ENCODE measurements around the gene OPRD1. TPM values are rescaled to one million over a fixed set of nuclear protein-coding genes. Genes with fewer than 3 reads are reported as not detected.
"Not testable (repeated sequence)": the region's sequence is repeated elsewhere in the genome, so short reads cannot be mapped to it uniquely, and the experiment has no call there.

The OPRD1 gene
- total RNA-seq, 1 experiment from 2014 or later = 0.23 TPM

DNA sequence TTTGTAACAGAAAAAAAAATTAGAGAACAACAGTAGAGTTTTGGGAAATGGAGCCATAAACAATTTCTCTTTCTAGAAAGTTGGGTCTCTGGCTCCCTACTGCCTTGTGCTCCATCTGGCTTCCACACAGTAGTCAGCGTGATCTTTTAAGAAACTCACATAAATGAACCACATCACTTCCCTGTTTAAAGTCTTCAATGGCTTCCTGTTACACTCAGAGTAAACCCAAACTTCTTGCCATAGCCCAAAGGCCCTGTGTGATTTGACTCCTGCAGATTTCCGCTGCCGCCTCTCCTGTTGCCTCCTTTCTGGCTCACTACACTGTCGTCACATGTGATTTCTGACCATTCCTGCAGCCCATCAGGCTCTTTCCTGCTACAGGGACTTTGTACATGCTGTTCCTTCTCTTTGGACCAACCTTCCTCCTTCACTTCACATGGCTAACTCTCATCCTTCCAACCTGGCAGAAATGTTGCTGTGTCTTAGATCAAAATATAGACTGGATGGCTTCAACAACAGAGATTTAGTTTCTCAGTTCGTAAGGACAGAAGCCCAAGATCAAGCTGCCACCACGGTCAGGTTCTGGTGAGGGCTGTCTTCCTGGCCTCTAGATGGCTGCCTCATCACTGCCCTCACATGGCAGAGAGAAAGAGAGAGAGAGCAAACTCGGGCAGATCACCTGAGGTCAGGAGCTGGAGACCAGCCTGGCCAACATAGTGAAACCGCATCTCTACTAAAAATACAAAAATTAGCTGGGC lies 34.0 kb downstream of the OPRD1 start:
- DNase-seq (ENCODE audit: low read depth) = no peak

DNA sequence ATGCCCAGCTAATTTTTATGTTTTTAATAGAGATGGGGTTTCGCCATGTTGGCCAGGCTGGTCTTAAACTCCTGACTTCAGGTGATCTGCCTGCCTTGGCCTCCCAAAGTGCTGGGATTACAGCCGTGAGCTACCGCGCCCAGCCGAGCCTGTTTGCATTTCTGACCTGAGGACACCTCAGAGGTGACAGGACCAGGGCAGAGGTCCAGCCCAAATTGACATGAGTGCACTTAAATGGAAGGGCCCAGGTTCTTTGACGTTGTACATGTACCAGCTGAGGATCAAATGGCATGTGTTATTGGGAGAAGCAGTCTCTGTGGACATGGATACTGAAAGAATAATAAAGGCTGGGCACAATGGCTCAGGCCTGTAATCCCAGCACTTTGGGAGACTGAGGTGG lies 35.2 kb downstream of the OPRD1 start:
- not testable (repeated sequence) for DNase-seq (ENCODE audit: low read depth)

DNA sequence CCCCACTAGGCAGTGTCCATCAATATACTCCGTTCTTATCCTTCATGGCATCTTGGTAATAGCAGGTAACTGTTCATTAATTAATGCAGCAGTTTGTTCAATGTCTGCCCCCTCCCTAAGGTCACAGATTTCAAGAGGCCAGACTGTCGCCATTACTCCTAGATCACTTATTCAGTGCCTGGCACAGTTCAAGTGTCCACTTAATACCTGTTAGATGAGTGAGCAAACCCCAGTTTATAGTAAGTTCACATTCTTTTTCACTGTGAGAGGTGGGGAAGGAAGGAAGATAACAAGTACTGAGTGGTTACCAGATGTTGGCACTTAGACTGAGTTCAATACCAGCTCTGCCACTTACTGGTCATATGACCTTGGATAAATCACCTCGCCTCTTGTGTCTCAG lies 36.4 kb downstream of the OPRD1 start:
- DNase-seq (ENCODE audit: low read depth) = no peak

DNA sequence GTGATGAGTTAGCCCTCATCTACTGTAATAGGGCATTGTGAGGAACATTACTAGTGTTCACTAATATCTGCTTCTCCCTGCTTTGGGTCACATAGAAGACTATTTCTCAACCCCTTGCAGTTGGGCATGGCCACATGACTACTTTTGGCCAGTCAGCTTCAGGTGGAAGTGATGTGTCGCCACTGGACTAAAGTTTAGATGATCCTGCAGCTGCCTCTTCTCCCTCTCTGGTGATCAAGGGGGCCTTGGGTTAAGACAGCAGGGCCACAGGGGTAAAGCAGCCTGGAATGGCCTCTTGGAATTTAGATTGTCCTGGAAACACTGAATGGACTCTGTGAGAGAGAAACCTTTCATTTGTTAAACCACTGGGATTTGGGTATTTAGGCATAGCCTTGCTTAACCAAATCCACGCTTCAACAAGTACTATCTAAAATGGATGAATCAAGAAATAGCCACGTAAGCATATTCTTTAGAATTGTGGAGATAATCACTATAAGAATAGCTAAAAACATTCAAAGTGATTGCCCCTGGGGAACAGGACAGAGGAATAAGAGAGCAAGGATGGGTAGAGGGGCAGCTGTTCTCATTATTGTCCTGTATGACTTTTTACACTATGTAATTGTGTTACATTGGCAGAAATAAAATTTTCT lies 41.2 kb downstream of the OPRD1 start:
- DNase-seq (ENCODE audit: low read depth) = no peak

DNA sequence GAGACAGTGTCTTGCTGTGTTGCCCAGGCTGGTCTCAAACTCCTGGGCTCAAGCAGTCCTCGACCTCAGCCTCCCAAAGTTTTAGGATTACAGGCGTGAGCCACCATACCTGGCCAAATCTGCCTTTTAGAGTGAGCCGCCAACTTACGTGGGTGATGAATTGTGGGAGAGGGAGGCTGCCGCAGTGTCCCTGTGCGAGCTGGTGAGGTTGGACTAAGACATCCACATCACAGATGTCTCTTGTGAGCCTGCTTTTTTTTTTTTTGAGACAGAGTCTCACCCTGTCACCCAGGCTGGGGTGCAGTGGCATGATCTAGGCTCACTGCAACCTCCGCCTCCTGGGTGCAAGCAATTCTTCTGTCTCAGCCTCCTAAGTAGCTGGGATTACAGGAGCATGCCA lies 42.4 kb downstream of the OPRD1 start:
- not testable (repeated sequence) for DNase-seq (ENCODE audit: low read depth)

DNA sequence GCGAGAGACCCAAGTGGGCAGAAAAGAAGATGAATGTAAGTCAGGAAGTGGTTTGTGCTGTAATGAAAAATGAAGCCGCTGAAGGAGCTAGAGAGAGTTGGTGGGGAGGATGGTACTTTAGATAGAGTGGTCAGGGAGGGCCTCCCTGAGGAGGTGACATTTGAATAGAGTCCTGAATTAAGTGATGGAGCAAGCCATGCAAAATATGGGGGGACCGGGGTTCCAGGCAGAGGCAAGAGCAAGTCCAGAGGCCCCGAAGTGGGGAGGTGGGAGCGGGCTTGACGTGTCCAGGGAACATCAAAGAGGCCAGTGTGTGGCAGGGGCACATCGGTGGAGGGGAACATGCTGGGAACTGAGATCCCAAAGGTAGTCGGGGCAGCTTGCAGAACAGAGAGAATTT lies 43.1 kb downstream of the OPRD1 start:
- DNase-seq (ENCODE audit: low read depth) = no peak

DNA sequence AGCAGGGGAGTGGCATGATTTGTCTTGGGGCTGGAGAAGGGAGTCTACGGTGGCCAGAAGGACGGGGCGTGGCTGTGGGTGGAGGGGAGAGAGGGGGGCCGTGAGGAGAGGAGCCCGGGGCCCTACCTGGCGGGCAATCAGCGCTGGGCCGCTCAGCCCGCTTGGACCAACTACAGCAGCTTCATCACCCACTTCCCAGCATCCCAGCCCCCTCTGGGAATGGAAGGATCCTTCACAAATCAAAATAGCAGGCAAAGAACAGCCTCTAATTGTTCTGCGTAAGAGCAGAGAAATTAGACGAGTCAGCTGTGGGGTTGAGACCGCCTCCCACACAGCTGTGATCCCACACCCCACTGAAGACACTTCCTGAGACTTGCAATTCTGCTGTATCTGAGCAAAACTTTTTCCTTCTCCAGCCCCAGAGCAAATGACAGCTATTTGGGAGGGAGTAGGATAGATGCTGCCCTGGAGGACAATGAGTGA lies 43.5 kb downstream of the OPRD1 start:
- no peak for DNase-seq (ENCODE audit: low read depth)

DNA sequence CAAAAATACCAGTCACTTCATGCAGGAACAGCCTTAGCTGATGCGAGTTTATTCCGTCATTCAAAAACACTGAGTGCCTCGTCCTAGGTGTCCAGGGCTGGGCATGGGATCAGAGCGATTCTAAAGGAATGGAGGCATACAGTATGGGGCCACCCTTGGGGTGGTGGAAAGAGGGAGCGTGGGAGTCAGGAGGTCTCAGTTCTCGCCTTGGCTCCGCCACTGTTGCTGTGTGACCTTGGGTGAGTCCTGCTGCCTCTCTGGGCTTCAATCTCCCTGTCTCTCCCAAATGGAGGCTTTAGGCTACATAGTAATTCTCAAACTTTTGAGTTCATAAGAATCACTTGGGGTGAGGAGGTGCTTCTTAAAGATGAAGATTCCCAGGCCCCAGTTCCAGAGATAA lies 44.0 kb downstream of the OPRD1 start:
- no peak for DNase-seq (ENCODE audit: low read depth)

DNA sequence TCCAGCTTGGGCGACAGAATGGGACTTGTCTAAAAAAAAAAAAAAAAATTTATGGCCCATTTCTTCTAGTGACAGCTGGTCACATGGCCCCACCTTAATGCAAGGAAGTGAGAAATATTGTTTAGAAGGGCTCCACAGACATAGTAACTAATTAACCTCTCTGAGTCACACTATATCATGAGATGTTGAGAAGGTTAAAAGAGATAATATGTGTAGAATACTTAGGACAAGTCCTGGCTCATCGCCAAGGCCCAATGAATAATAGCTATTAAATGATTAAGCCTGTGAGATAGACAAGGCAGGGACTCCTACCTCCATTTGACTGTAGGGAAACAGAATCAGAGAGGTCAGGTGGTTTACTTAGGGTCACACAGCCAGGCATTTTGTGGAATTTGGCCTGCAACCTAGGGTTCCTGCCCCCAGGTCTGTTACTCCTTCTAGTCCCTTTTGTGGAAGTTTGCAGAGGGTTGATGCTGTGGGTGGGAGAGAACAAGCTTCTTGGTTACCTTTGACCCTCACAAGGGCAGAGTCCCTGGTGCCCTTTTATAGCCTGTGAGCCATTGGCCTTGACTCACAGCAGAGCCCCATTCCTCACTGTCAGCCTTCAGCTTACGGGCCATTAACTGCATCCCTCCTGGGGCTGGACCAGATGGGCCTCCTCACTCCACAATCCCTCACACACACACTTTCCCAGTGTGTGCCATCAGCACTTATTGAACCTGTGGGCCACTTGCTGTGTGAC lies 48.5 kb downstream of the OPRD1 start:
- no peak for DNase-seq (ENCODE audit: low read depth)

DNA sequence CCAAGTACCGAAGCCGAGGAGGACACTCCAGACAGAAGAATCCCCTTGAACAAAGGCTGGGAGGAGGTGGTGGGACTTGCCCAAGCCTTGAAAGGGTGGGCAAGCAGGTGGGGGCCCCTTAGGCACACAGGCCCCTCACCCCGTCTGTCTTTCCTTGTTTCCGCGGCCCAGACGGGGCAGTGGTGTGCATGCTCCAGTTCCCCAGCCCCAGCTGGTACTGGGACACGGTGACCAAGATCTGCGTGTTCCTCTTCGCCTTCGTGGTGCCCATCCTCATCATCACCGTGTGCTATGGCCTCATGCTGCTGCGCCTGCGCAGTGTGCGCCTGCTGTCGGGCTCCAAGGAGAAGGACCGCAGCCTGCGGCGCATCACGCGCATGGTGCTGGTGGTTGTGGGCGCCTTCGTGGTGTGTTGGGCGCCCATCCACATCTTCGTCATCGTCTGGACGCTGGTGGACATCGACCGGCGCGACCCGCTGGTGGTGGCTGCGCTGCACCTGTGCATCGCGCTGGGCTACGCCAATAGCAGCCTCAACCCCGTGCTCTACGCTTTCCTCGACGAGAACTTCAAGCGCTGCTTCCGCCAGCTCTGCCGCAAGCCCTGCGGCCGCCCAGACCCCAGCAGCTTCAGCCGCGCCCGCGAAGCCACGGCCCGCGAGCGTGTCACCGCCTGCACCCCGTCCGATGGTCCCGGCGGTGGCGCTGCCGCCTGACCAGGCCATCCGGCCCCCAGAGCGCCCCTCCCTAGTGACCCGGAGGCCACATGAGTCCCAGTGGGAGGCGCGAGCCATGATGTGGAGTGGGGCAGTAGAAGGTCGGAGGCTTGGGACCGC lies 50.8 kb downstream of the OPRD1 start:
- no peak for DNase-seq (ENCODE audit: low read depth)

DNA sequence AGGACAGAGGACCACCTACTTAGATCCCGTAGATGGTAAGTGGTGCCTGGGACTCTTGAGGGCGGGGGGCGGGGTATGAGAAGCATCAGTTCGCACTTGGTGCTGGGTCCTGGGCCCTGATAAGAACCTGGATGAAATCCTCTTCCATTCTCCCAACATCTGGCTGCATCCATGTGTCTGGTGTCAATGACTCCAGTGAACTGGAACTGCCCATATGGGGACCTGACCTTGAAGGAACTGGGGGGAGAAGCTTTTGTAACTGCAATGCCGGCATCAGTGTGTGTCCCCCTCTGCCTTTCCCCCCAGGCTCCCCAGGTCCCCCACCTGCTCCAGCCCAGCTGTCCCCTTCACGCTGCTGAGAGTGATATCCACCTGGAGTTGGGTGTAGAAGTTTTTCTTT lies 52.7 kb downstream of the OPRD1 start:
- DNase-seq (ENCODE audit: low read depth) = no peak

DNA sequence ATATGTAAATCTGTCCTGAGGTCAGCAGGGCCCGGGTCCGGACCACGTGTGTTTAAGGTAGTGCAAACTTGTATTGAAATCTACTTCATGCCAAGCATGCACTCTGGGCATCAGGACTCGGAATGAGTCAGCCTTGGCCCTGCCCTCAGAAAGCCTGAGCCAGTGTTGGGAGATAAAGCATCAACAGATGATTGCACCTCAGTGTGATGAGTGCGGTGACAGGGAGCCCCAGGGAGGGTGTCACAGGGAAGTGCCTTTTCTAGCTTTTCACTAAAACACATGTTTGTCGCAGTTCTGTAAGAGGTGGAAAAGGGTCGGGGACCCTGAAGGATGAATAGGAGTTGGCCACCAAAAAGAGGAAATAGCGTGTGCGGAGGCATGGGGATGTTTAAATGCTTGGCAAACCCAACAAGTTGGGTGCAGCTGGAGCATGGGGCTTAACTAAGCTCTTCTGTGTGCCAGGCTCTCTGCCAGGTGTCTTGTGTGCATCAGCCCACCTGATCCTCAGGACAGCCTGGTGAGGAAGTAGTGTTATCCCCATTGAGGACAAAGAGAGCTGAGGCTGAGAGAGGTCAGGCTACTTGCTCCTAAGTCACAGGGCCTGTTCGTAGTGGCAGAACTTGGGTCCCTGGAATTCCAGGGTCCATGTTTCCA lies 54.2 kb downstream of the OPRD1 start:
- no peak for DNase-seq (ENCODE audit: low read depth)

DNA sequence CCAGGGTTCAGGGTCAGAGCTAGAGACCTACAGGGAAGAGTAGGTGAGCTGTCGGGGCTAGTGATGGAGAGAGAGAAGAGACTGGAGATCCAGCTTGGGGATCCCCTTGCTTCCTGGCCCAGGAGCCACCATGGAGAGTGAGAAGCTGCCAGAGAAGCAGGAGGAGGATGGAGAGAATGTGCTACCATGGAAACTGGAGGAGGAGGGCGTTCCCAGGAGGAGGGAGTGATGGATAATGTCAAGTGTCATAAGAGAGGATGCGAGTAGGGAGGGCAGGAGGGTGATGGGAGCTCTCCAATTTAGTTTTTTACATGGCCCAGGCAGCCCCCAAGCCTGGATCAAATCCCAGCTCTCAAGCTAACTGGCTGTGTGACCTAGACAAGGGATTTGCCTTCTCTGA lies 55.9 kb downstream of the OPRD1 start:
- no peak for DNase-seq (ENCODE audit: low read depth)

DNA sequence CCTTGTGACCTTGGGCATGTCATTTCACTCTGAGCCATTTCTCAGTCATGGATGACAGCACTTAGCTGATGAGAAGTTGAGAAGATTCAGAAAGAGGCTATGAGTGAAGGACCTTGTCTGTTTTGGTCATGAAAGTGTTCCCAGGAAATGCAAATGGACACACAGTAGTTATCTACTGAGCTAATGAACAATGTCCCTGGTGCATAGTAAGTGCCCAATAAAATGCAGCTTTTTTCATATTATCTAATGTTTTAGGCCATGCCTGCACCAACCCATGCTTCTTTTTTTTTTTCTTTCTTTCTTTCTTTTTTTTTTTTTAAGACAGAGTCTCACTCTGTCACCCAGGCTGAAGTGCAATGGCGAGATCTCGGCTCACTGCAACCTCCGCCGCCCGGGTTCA lies 58.0 kb downstream of the OPRD1 start:
- no peak for DNase-seq (ENCODE audit: low read depth)

DNA sequence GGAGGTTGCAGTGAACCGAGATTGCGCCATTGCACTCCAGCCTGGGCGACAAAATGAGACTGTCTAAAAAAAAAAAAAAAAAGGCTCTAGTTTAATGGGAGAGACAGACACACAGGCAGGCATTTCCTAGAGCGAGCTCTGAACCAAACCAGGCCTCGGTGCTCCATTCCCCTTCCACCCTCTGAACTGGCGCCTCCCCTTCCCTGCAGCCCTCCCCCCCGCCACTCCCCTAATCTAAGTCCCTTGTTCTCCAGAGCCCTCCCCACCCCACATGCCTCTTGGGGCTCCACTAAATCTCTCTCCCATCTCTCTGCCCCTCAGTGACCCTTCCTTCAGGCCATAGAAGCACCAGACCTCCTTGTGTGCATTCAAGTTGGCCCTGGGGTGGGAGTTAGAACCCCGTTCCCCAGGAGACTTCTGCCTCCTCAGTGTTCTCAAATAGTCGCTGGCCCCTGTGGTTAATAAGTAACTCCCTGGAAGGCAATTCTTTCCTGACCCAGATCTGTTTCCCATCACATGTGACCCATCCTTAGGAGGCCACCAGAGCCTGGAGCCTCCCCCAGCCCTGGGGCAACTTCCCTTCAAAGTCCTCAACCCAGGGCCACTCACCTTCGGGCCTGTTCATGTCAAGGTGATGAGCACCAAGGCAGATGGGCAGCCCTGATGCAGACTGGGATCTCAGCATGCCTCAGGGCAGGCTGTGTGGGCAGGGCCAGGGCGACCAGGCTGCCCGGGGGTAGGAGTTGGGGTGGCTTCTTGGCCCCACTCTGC lies 59.8 kb downstream of the OPRD1 start:
- DNase-seq (ENCODE audit: low read depth) = no peak

DNA sequence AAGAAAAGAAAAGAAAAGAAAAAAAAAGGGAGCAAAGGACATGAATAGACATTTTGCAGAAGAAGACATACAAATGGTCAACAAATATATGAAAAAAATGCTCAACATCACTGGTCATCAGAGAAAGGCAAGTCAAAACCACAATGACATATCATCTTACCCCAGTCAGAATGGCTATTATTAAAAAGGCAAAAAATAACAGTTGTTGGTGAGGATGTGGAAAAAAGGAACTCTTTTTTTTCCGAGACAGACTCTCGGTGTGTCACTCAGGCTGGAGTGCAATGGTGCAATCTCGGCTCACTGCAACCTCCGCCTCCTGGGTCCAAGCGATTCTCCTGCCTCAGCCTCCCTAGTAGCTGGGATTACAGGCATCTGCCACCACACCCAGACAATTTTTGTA lies 63.2 kb downstream of the OPRD1 start:
- peak; percentile 46 for DNase-seq (ENCODE audit: low read depth)

DNA sequence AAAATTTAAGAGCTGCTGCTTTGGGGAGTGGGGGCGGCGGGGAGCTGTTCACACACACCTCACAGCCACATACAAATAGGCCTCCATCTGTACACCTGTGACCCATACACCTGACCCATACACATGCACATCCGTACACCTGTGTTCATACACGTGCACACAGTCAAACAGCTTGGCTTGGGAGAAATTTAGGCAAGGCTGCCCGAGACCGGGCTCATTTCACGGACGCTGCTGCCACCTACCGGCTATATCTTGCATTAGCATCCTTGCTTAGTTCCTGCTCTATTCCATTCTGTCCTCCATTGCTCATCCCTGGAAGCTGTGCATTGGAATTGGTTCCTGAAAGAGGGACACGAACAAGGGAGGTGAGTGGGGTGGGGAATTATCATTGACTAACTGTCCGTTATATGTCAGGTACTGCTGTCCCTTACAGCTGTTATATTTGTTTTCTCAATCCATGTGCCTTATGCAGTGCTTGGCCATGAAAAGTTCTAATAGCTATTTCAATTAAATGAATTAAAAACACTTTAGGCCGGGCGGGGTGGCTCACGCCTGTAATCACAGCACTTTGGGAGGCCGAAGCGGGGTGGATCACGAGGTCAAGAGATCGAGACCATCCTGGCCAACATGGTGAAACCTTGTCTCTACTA lies 65.3 kb downstream of the OPRD1 start:
- DNase-seq (ENCODE audit: low read depth) = peak; percentile 56

DNA sequence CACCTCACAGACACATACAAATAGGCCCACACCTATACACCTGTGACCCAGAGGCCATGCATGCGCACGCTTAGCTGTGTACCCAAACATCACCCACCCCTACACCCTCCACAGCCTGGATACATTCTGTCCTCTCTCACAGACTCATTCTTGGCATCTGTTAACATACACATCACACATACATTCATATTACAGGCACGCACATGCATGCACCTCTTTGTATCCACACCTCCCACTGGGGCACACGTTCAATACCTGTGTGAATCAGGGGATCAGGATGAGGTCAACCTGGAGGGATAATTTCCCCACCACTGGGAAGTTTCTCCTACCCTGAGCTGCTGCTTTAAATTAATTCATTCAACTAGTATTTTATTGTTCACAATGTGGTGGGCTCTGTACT lies 66.8 kb downstream of the OPRD1 start:
- no peak for DNase-seq (ENCODE audit: low read depth)

DNA sequence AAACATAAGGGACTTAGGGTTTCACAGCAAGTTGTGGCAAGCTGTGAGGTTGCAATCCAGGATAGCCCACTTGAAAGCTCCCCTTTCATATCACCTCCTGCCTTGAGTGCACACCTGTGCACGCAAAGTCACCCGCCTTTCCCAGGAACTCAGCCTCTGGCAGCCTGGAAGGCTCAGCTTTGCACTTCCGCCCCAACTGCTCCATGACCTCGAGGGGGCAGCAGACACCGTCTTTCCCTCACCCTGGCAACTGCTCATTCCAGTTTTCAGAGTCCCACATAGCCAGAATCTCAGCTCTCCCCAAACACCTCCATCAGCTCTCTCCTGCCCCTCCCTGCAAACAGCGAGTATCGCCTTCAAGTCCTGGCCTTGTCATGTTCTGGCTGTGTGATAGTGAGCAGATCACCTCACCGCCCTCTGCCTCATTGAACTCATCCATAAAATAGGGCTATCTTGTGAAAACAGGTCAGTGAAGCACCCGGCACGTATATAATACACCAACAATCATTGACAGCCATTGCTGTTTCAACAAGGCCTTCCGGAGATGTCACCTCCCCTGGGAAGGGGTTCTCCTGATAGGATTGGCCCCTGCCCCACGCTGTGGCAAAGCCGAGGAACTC lies 70.1 kb downstream of the OPRD1 start:
- DNase-seq (ENCODE audit: low read depth) = peak; percentile 79

All from LHCN-M2 (cell line).